HG03520 (cell line): ENCODE results near the gene EVX1.

Experiments used
- ATAC-seq: cut with Tn5 transposase; IDR thresholded peaks from one replicate; pipeline ENCODE4 v1.9.1; 2021; ENCODE audit warnings: mild to moderate bottlenecking, moderate library complexity; ENCODE audit not compliant: unreplicated experiment

Gene EVX1

DNA sequence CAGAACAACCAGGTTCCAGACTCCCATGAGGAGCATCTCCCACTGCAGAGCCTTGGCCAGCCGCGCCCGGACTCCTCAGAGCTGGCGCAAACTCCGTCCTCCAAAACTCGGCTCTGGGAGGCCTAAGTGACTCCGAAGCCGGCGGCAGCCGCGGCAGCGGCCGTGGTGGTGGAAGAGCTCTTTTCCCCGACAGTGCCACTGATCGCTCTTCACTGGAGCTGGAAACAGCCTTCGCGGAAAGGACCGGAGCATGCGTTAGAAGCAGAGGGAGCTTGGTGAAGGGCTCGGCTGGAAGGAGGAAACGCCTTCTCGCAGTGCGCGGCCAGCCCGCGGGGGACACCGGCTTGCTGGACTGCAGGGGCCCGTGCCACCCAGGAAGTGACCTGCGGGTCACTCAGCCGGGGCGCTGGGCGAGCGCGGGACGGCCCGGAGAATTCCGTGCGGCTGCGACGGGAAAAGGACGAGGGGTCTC is 37.7 kb upstream of the EVX1 start:
- no peak for ATAC-seq

DNA sequence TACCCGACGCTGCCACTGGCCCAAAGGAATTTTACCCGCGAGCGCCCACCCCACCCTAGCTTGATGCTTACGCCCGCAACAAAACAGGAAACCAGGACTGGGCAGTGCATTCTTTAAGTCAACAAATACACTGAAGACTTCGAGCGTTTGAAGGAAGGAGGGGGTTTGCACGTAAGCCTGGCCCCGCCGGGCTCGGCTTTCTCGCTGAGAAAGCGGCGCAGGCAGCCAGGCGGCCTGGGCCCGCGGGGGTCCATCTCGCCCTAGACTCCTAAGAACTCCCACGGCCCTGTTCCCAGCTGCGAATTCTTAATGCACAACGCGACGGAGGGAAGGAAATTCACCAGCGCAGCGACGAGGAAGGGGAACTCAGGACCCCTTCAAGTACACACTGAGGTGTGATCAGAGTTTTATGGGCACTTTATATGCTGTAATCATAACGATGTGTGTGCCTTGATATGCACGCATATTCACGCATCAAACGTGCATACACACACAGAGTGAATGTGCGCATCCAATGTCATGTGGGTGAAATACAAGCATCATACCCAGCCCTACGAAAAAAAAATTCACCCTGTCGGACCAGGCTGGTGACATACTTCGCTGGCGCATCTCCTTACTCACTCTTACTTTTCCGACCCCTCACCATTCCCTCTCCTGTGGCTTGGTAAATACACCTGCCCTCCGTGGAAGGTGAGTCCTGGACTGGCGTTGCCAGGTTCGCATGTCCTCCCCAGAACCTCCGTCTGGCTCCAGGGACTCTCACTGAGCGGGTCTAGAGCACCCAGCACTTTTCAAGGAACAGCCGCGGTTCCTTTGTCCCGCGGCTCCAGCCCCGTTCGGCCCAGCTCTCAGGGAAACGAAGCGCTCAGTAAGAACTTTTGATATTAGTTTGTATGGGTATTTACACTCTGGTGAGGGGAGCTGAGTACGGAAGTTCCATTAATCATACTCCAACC is 37.0 kb upstream of the EVX1 start:
- ATAC-seq = no peak

DNA sequence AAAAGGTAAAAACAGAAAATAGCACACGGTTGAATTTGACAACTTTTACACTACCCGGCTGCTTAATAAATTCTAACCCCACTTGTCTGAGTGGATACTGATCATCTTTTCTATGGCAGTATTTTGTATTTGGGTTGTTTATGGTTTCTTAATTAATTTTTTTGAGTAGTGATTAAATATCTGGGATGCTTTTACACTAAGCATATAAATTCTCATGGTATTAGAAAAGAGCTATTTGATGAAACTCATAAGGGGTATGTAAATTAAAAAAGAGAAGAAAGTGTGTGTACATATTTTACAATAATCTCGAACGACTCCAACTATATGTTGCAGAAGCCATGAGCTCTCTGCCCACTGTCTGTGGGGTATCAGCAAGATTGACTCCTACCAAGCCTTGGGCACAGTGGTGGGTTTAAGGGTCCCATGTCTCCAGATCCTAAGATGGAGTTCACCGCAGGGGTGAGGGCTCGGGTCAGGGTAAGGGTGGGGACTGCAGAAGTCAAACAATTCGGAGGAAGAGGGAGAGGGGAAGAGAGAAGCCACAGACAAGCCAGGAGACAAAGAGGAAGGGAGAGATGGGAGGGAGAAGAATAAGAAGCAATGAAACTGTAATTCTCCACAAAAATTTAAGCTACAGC is 35.1 kb upstream of the EVX1 start:
- no peak for ATAC-seq

DNA sequence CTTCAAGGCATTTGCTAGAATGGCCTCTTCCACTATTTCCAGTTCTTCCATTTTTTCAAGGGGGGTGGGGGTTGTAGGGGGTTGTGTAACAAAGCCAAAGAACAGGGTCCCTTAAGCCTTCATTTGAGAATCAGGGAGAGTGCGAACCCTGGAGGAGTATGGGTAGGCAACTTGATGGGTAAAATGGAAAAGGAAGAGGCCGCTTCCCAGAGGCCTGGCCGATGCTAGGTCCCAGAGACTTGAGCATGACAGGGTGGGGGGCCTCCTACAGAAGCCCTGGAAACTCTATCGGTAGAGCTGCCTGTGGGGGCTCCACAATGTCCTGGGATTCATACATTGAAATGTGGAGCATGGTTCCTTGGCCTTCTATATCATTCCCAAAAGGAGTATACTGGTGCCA is 33.6 kb upstream of the EVX1 start:
- no peak for ATAC-seq

DNA sequence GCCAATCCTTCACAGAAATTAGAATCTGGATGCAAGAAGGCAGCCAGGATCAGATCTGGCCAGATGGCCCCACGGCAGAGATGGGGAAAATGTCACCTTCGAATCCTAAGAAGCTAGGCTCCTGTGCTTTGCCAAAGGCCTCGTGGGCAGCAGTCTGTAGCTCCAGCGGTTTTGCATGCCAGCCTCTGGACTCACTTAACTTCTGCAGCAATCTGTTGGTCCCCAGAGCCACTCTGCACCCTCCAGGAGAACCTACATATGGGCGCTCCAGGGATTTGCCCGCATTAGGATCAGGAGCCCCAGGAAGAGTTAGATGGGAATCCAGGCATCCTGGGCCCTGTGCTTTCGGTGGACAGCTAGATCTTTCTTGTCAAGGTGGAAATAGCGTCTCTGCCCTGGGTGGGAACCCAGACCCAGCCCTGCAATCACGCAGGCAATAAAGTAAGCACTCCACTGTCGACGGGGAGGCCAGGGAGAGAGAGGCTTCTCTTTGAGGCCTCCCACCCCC is 32.6 kb upstream of the EVX1 start:
- no peak for ATAC-seq

DNA sequence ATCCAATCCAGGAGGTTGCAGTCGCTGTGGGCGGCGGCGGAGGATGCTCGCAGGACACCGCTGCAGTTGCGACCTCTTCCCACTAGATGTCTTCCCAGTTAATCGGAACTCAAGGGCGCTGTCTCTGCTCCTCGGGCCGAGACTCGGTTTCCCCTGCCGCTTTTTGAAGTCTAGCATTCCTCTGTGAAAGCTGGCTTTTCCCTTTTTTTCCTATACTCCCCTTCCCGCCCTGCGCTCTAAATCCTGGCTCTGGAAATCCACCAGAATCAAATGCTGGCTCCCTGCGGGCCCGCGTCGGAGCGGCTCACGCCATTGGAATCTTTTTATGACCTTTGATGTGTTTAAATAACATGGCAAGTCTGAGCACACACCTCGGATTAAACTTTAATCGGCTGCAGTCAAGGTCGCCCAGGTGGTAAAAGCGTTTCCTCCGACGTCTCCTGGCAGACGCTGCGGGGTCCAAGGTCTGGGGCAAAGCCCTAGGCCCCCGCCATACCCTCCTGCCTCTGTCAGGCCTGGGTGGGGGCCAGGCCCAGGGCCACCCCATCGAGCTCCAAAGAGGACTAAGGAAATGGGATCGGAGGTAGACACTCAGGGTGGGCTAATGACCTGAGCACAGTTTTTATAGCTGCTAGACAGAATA is 32.0 kb upstream of the EVX1 start:
- peak; percentile 51 for ATAC-seq

DNA sequence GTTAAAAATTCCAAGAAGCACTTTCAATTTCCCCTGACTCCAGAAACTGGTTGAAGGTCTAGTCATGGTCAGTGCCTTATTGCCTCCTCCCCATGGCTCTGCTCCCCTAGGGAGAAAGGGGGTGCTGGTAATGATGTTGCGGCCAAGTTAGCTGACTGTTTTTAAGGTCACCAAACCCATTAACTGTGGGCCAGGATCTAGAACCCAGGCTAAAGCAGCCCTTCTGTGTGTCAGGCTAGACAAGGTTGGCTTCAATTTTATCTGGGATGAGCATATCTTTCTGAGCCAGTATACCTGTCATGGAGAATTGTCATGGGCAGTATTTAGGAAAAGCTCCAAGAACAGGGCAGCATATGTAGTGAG is 31.5 kb upstream of the EVX1 start:
- no peak for ATAC-seq

DNA sequence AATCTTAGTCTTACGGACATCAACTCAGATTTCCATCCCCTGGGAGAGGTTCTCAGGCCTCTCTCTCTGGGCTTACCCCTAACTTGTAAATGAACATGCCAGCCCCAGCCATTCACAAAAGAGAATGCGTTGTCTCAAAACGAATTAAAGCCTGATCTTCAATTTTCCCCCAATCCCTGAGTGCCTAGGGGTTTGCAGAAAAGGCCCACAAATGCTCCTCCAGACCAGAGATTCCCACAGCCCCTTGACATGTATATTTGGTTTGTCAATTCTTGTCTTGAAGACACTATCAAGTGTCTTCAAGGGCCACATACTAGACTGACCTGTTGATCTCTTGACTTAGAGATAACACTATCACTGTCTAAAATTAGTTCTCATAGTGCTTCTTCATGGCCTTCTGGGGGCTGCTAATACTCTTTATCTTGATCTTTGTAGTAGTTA is 30.8 kb upstream of the EVX1 start:
- no peak for ATAC-seq

DNA sequence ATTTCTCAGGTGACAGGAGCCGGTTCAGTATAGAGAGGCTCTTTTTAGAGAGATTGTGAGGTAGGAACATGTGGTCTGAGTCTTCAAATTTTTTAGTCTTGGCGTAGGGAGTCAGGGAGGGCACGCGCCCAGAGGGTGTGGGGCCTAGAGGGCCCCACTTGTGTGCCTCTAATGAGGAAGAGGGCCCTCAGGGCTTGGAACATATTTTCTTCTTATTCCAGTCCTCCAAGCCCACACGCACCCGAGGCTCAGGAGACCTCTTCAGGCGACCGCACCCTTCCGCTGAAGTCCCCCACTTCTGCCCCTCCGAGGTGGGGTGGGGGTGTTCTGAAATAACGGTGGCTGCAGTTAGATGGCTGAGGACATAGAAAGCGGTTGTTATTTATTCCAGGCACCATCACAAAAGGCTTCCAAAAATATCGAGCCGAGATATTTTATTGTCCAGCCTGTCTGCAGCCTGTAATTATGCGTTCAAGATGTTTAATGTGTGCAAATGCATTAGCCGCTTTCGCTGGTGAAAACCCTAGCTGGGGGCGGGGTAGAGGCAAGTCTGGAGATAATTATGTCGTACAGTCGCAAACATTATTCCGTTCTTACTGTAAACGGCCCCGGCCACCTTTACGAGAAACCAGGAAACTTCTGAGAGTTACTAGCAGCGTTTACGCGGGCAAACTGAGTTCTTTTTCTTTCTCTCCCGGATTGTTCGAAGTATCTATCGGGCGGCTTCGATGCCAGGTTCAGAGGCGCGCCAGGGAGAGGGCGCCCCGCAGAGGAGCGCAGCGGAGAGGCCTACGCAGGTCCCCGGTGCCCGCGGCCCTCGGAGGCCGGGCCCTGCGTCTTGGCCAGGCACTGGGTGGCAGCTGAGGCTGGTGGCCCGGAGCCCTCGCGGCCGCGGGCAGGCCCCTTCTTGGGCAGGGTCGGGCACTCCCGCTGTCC is 29.8 kb upstream of the EVX1 start:
- ATAC-seq = no peak

DNA sequence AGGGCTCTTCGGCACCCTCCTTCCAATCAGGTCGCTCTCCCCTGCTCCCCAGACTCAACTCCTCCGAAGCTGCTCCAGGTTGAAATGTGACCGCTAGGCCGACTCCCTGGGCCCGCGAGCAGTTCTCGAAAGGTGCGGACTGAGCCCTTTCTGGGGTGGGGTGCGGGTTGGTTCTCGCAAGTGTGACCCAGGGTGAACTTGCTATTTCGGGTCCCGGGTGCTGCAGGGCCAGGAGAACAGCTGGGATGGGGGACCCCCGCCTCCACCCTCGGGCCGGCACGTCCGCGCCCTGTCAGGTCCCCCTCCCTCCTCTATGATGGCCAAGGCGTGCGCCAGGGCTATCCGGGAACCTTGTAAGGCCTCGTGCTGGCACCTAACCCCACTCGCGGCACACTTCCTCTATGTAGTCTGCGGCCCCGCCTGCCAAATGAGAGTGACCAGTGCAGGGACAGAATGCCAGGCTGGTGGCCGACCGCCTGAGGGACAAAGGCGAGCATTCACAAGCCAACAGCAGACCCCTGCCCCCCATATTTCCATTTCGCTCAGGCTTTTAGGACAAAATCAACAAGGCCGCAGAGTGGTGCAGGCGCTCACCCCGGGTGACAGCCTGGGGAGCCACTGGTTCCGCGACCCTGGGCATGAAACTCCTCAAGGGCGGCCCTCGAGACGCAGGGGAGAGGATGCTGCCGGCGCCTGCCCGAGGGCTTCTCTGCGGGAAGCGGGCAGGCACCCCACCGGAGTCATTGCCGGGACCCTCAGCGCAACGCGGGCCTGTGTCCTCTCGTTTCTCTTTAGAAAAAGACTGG is 29.0 kb upstream of the EVX1 start:
- ATAC-seq = no peak

DNA sequence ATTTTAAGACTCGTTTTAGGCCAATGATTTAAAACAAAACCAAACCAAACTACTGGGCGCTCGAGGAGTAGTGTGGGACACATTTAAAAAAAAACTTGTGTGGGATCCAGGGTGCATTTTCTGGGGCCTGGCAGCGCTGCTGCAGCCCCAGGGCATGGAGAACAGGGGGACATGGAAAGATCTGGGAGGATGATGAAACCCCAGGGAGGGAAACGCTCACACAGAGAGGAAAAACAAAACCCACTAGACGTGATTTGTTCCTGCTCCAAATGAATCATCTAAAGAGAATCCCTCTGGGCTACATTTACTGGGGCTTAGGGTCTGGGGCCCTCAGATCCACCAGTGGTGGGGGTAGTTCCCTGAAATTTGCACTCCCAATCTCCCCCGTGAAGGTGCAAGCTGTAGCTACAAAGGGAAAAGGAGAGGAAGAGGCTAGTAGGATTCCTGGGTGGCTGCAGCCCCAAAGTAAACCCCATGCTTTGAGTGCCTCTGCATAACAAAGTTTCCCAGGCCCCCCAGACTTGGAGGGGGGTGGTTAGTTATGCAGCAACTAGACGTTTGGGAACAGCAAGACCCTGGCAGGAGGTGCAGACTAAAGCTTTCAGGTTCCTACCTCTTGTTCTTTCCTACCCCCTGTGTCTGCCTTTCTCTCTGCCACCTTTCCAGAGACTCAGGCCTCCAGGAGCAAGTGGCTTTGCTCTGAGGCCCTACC is 28.2 kb upstream of the EVX1 start:
- no peak for ATAC-seq

DNA sequence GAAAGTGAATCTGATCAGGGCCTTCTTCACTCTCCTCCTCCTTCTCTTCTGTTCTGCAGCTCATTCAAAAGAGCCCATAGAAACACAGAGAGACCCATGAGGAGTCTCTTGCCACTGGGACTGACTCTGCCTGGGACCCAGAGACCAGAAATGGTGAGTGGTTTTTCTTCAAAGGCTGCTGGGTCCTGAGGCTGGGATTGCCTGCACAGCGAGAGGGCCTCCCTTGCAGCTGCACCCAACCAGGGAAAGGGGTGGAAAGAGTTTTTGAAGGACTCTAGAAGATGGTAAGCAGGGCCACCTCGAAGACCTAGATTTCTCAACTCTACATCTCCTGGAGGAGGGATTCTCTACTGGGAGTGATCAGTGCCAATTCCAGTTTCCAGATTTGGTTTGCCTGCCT is 27.2 kb upstream of the EVX1 start:
- ATAC-seq = no peak

DNA sequence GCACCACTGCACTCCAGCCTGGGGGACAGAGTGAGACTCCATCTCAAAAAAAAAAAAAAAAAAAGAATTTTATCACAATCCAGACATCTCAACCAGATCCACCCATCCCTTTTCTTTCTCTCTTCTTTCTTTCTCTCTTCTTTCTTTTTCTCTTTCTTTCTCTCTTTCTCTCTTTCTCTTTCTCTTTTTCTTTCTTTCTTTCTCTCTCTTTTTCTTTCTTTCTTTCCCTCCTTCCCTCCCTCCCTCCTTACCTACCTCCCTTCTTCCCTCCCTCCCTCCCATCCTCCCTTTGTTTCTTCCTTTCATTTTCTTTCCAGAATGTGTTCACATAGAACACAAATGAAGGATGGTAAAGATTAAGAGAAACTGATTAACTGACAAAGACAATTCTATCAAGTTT is 24.7 kb upstream of the EVX1 start:
- no peak for ATAC-seq

DNA sequence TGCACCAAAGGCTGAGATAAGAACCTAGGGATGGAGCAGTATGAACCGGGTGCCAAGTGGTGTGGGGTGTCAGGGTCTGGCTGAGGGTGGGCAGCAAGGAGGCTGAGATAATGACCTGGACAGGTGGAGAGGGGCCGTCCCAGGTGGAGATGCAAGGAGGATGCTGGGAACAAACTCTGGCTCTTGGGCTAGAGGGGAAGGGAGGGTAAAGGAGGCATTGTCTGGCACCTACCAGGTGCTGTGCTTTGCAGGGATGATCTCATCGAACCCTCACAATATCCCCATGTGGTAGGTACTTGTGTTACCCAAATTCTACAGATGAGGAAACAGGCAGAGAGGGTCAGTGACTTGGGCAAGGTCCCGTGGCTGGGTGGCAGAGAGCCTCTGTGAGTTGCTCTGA is 22.8 kb upstream of the EVX1 start:
- ATAC-seq = no peak

DNA sequence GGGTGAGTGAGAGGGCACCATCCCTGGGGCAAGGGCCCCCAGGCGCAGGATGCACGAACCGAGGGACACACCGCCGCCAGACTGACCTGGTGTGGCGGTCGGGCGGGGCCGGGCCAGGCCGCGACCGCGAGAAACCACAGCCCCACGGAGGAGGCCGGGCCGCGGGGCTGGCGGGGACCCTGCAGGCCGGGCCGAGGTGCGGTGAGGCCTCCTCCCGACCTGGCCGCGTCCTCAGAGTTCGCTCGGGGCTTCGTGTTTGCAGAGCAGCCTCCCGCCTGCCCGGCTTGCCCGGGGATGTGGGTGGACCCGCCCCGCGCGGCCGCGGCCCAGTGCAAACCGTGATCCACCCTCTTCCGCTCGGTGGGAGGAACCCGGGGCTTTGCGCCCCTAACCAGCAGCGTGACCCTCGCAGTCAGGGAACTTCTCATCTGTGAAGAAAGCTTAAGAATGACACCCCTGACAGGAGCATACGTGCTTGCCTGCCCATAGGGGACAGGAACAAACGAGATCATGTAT is 22.1 kb upstream of the EVX1 start:
- ATAC-seq = no peak

DNA sequence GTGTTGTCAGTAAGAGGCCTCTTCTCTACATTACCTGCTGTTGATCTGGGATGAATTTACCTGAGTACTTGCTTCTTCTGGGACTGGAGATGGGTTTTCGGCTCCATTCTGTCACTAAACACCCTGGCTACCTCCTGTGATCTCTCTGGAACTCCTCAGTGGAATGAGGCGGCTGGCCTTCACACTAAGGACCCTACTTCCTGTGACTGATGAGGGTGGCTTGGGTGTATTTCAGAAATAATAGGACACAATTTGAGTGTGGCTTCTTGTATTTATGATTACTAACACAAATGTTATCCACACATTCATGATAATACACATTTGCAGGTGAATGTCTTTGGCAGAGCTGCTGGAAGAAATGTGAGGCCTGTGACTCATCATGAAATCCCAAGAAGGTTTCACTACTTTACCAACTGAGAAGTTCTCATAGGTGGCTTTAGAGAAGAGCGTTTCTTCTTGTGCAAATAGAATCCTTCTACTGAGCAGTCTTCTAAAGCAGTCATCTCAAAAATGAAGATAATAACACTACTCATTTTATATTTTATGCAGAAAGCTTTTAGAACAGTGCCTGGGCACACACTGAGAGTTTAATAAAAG is 21.3 kb upstream of the EVX1 start:
- ATAC-seq = no peak

DNA sequence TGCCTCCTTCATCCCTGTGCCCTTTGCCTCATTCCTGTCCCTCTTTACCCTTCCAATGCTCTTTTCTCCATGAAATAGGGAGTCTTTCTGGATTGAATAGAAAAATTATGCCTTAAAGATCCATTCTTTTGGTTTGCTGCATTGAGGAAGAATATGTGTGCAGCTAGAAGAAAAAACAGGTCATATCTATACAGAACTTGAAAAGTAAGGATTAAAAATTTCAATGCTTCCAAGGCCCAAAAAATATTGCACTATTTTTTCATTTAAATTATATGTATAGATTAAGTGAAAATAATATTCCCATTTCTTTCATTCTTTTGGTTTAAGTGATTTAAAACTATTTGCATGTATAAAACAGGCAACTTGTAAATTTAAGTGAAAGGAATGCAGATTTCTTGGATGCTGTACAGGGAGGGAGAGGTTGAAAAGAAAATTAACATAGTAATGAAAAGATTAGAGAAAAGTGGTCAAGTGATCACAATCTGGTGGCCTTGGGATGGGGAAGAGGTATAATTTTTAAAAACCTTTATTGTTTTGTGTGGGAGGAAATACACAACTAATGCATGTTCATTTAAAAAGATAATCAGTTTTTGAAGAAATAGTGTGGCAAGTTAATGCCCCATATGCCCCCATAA is 18.5 kb upstream of the EVX1 start:
- no peak for ATAC-seq
